Upper lobe of left lung (tissue), 6 donors: ENCODE data around the gene GAPDH. TPM values are rescaled to one million over a fixed set of nuclear protein-coding genes. Genes with fewer than 3 reads are reported as not detected.

Source experiments
- ATAC-seq, 2 donors: fragments of 200-7000 bp; cut with Tn5 transposase; one replicate each; pipeline ENCODE4 v1.9.1; 2022; ENCODE audit warnings: mild to moderate bottlenecking in 2 of 2, moderate library complexity in 2 of 2; ENCODE audit not compliant: low FRiP score in 2 of 2
- DNase-seq, 2 donors: peaks; one replicate each; pipeline ENCODE4 v3.0.0-alpha.2; 2019 to 2020
- H3K27ac ChIP-seq, 4 donors: fragments of 200-600 bp; sonication (generic); one replicate each; pipeline ENCODE4 v1.5.1; 2016 to 2019
- H3K27me3 ChIP-seq, 4 donors: fragments of 200-600 bp; sonication (generic); one replicate each; pipeline ENCODE4 v1.5.1; 2017 to 2019
- H3K36me3 ChIP-seq, 4 donors: fragments of 200-600 bp; sonication (generic); one replicate each; pipeline ENCODE4 v1.5.1; 2016 to 2019
- H3K4me1 ChIP-seq, 4 donors: fragments of 200-600 bp; sonication (generic); one replicate each; pipeline ENCODE4 v1.5.1; 2018 to 2019
- H3K4me3 ChIP-seq, 4 donors: fragments of 200-600 bp; sonication (generic); one replicate each; pipeline ENCODE4 v1.5.1; 2017 to 2019; ENCODE audit warnings: mild to moderate bottlenecking in 2 of 4, moderate library complexity in 1 of 4
- H3K9me3 ChIP-seq, 4 donors: fragments of 200-600 bp; sonication (generic); one replicate each; pipeline ENCODE4 v1.5.1; 2018 to 2019
- CTCF ChIP-seq, 6 experiments: fragments of 450-650 bp in 4 of 6; fragments of 200-600 bp in 2 of 6; sonication (generic) in 2 of 6; IDR thresholded peaks; one replicate each; pipeline ENCODE4 v1.5.1; 2016 to 2019; ENCODE audit warnings: antibody characterized with exemption in 6 of 6
- EP300 ChIP-seq, 4 donors: sonication (generic); formaldehyde crosslinking; IDR thresholded peaks; one replicate each; pipeline ENCODE4 v1.5.1; 2017; ENCODE audit warnings: antibody characterized with exemption in 4 of 4, control low read depth in 2 of 4
- POLR2A ChIP-seq, 4 donors: fragments of 450-650 bp; IDR thresholded peaks; one replicate each; pipeline ENCODE4 v1.5.1; 2016 to 2017; ENCODE audit warnings: antibody characterized with exemption in 4 of 4, mild to moderate bottlenecking in 2 of 4
- POLR2AphosphoS5 ChIP-seq, 2 donors: sonication (generic); formaldehyde crosslinking; IDR thresholded peaks; one replicate each; pipeline ENCODE4 v1.5.1; 2017; ENCODE audit warnings: antibody characterized with exemption in 2 of 2
- whole genome bisulfite sequencing, 2 donors: methylation state at CpG; one replicate each; pipeline ENCODE4 v1.1.5; 2017 to 2018; 5-methylcytosine and 5-hydroxymethylcytosine counted together
- total RNA-seq, 6 donors: library from RNA; depleted of rRNA in 4 of 6; stranded (reverse); fragments of >200 nt in 4 of 6; gene quantifications; one replicate each; pipeline versions ENCODE4 v1.1.0 to v1.2.1, GENCODE V29; 2016 to 2021
- donor health status: DM: no; HTN: no; CAD: no; lungs with moderate emphysema.
- donor health status: DM: no; HTN: yes; CAD: no; lungs with severe emphysema.

The GAPDH gene
- total RNA-seq, 6 donors from 2014 or later, result 442 to 1,402 (median 931) TPM

- no peaks in the 10 kb centered on the region for H3K27me3 ChIP-seq
- no peaks in the 10 kb centered on the region for H3K9me3 ChIP-seq
- ATAC-seq (no peak), DNase-seq (no peak)
- peak overlapping the region; percentile 65 to 99 (median 94) for H3K27ac ChIP-seq
- TF ChIP-seq CTCF (IDR thresholded peaks at IDR 0.05) (no peak), POLR2AphosphoS5 (IDR thresholded peaks at IDR 0.05) (no peak), EP300 (IDR thresholded peaks at IDR 0.05) (no peak), POLR2A (IDR thresholded peaks at IDR 0.05) (no peak)
- H3K4me3 ChIP-seq, result no peak overlapping the region
- H3K36me3 ChIP-seq, result peaks cover 8 to 53% (median 31%) of the 10 kb centered on the region in 4 donors
- WGBS, 2 donors, result 69 to 78% methylated on average over 21 to 24 of the region's 24 CpGs
- H3K4me1 ChIP-seq, result peaks cover 40 to 65% (median 53%) of the 10 kb centered on the region in 4 donors
These were observed 4.3 kb downstream of the GAPDH start for GRCh38 chr12:6538420-6539313.

GRCh38 chr12:6539314-6539682 is 5.0 kb downstream of the GAPDH start:
- Histone ChIP-seq H3K27ac (peak overlapping the region in 3 of 4 donors; percentile 67 to 79 (median 76)), H3K4me3 (no peak overlapping the region), H3K9me3 (no peaks in the 10 kb centered on the region), H3K27me3 (no peaks in the 10 kb centered on the region), H3K36me3 (peaks cover 8 to 53% (median 33%) of the 10 kb centered on the region in 4 donors), H3K4me1 (peaks cover 40 to 61% (median 52%) of the 10 kb centered on the region in 4 donors)
- no peak for DNase-seq
- 86 to 92% methylated on average over 5 of the region's 5 CpGs for WGBS, 2 donors
- no peak for TF ChIP-seq POLR2AphosphoS5 (IDR thresholded peaks at IDR 0.05)
- TF ChIP-seq EP300 (IDR thresholded peaks at IDR 0.05), result no peak
- TF ChIP-seq CTCF (IDR thresholded peaks at IDR 0.05), result no peak
- TF ChIP-seq POLR2A (IDR thresholded peaks at IDR 0.05), result no peak
- no peak for ATAC-seq

GRCh38 chr12:6539707-6540134 is 5.4 kb downstream of the GAPDH start:
- Histone ChIP-seq H3K27ac (peak overlapping the region; percentile 67 to 79 (median 76)), H3K27me3 (no peaks in the 10 kb centered on the region), H3K9me3 (no peaks in the 10 kb centered on the region), H3K4me1 (peaks cover 40 to 61% (median 52%) of the 10 kb centered on the region in 4 donors), H3K36me3 (peaks cover 8 to 56% (median 35%) of the 10 kb centered on the region in 4 donors), H3K4me3 (no peak overlapping the region)
- TF ChIP-seq POLR2AphosphoS5 (IDR thresholded peaks at IDR 0.05) (no peak), CTCF (IDR thresholded peaks at IDR 0.05) (no peak), EP300 (IDR thresholded peaks at IDR 0.05) (no peak), POLR2A (IDR thresholded peaks at IDR 0.05) (no peak)
- DNase-seq (no peak), ATAC-seq (no peak)
- WGBS, 2 donors, result 72 to 93% methylated on average over 3 to 14 of the region's 14 CpGs

GRCh38 chr12:6540181-6540877 is 6.0 kb downstream of the GAPDH start:
- no peaks in the 10 kb centered on the region for H3K27me3 ChIP-seq
- peak overlapping the region; percentile 67 to 79 (median 76) for H3K27ac ChIP-seq
- WGBS, 2 donors, result 15 to 21% methylated on average over 14 to 21 of the region's 35 CpGs
- H3K4me1 ChIP-seq, result peaks cover 37 to 59% (median 51%) of the 10 kb centered on the region in 4 donors
- H3K4me3 ChIP-seq, result peak overlapping the region in 3 of 4 donors; percentile 2 to 34 (median 32)
- peak; percentile 88 to 92 for ATAC-seq
- H3K9me3 ChIP-seq, result no peaks in the 10 kb centered on the region
- DNase-seq, result peak; percentile 91 to 94
- peaks cover 8 to 59% (median 36%) of the 10 kb centered on the region in 4 donors for H3K36me3 ChIP-seq
- TF ChIP-seq POLR2AphosphoS5 (IDR thresholded peaks at IDR 0.05) (peak; percentile 62 to 76), POLR2A (IDR thresholded peaks at IDR 0.05) (no peak), EP300 (IDR thresholded peaks at IDR 0.05) (no peak)
